Endothelial cell of hepatic sinusoid (primary cell): ENCODE data around the gene MED27.

Experiments used
- in situ Hi-C: cut with HindIII; loops from 2 replicates; pipeline ENCODE4 v1.10.0; 2017; ENCODE audit warnings: low sequenced_read_pairs

Gene MED27

DNA sequence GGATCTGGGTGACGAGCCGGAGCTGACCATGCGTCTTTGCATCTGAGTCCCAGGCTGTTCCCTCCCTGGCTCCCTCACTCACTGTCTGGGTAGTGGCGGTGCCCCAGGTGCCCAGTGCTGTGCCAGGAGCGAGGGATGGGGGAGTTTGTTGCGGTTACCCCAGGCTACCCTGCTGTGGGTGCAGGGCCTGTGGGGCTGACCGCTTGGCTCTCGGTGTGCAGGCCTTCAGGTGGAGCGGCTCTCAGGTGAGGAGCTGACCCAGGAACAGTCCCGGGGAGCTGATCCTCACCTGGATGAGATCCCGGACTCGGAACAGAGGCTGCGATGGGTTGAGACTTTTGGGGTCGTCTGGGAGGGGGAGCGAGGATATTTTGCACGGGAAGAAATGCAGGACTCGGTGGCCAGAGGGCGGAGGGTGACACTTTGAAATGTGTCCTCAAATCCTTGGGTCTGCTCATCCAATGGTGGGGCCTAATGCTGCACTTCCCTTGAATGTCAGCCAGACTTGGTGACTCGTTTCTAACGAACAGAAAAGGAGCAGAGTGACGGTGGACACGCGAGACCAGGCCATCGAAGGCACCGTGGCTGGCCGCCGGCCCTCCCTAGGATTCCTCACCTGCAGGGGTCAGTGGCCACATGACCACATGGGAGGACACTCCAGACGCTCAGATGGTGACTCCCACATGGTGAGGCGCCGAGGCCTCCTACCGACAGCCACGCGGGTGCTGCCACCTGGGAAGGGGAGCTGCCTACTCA lies 235.5 kb downstream of the MED27 start:
- in situ Hi-C loops: no loop called here

GRCh38 chr9:131841765-131842318 lies 237.8 kb downstream of the MED27 start:
- in situ Hi-C loops: no loop called here

GRCh38 chr9:131840751-131841702 lies 238.6 kb downstream of the MED27 start:
- in situ Hi-C loops: no loop called here

- in situ Hi-C loops: no loop called here
Observed at GRCh38 chr9:131840220-131840619, 239.4 kb downstream of the MED27 start.

- in situ Hi-C loops: no loop called here
Observed at GRCh38 chr9:131839281-131840084, 240.2 kb downstream of the MED27 start.

- in situ Hi-C loops: no loop called here
Observed at GRCh38 chr9:131838530-131839280, 241.0 kb downstream of the MED27 start.

GRCh38 chr9:131837836-131838235 lies 241.8 kb downstream of the MED27 start:
- in situ Hi-C loops: no loop called here

DNA sequence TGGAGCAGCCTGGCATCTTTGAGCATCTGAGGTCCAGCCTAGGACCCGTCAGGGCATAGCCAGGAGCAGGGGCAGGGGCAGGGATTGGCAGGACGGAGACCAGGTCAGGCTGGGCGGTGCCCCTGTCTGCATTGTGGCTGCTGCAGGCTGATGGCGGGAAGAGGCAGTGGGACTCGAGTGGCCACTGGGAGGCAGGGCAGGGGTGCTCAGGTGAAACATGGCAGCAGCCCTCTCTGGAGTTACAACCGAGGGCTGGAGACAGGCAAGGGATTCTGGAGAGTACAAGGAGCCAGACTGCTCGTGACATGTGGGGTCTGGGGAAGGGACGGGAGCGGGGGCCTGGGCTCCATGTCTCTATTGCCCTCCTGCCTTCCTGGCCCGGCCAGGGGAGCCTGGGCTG lies 242.4 kb downstream of the MED27 start:
- in situ Hi-C loops: no loop called here

GRCh38 chr9:131836607-131837315 lies 242.9 kb downstream of the MED27 start:
- in situ Hi-C loops: no loop called here

DNA sequence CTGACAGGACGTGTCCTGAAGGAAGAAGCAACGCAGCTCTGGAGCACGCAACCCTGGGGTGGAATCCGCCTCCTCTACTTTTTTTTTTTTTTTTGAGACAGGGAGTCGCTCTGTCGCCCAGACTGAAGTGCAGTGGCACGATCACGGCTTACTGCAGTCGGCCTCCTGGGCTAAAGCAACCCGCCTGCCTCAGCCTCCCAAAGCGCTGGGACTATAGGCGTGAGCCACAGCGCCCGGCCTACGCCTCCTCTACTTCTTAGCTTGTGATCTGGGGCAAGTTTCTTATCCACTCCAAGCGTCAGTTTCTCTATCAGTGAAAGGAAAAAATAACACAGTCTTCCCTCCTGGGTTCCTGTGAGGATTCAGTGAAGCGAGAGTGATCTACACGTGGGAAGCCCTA lies 243.6 kb downstream of the MED27 start:
- in situ Hi-C loops: no loop called here

- in situ Hi-C loops: no loop called here
Observed at GRCh38 chr9:131835151-131835910, 244.3 kb downstream of the MED27 start.

- in situ Hi-C loops: no loop called here
Observed at GRCh38 chr9:131834721-131835120, 244.9 kb downstream of the MED27 start.

GRCh38 chr9:131833906-131834305 lies 245.8 kb downstream of the MED27 start:
- in situ Hi-C loops: no loop called here

GRCh38 chr9:131833083-131833482 lies 246.6 kb downstream of the MED27 start:
- in situ Hi-C loops: no loop called here

- in situ Hi-C loops: no loop called here
Observed at GRCh38 chr9:131831380-131832165, 248.1 kb downstream of the MED27 start.

DNA sequence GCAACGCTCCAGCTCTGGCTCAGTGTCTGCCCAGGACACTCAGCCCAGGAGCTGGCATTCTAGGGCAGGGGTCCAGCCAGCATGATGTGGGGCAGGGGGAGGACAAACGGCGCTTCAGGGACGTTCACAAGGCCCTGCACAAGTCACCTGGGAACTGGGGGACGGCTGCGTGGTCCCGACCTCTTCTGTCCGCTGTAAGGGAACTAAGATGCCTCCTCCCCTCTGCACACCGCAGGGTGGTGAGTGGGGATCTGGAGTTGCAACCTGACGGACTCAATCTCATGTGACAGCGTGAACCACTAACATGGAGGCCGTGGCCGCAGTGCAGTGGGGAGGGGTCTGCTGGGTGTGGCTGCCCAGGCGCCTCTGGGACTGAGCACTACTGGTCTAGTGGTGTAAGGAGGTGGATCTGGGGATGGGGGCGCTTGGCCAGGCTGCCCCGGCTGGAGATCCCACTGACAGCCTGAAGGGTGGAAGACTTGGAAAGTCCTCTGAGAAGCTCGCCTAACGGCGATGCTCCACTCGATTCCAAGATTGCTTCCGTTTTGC lies 251.8 kb downstream of the MED27 start:
- in situ Hi-C loops: no loop called here

- in situ Hi-C loops: no loop called here
Observed at GRCh38 chr9:131826966-131827525, 252.6 kb downstream of the MED27 start.
